HepG2 (cell line): ENCODE measurements around the gene SMARCA2. TPM values are rescaled to one million over a fixed set of nuclear protein-coding genes. Genes with fewer than 3 reads are reported as not detected.

Source experiments
- ATAC-seq: fragments of 200-7000 bp; cut with Tn5 transposase; 3 replicates; pipeline ENCODE4 v1.9.1; 2020; ENCODE audit warnings: mild to moderate bottlenecking, moderate library complexity
- BruUV-seq: library from RNA; stranded (reverse); fragments of 400-500 nt; replicated peaks from 2 replicates; lab custom pipeline; 2021; lab: Mats Ljungman, UMichigan
- CTCF ChIA-PET: fragments of 300-600 bp; formaldehyde crosslinking; extraction: SDS; loops from one replicate; lab custom pipeline; 2021; ENCODE audit warnings: low total read pairs, inconsistent platforms, low intra/inter-chr PET ratio; lab: Yijun Ruan, JAX
- POLR2A ChIA-PET: fragments of 350-600 bp; sonication (Branson Sonifier 250); formaldehyde crosslinking; loops from one replicate; lab custom pipeline; 2020; ENCODE audit warnings: antibody characterized with exemption, inconsistent platforms; lab: Yijun Ruan, JAX
- DNase-seq: peaks from one replicate; pipeline ENCODE4 v3.0.0-alpha.2; 2015; ENCODE audit warnings: low spot score
- FAIRE-seq: peaks from 3 replicates; lab custom pipeline; 2011; peaks lifted over from hg19 to GRCh38; lab: Jason Lieb, UNC
- H2AFZ ChIP-seq: one replicate; pipeline ENCODE4 v1.6.1; 2011; ENCODE audit warnings: low read length, inconsistent platforms
- H3K27ac ChIP-seq: fragments of 300-600 bp; 3 replicates; pipeline ENCODE4 v1.8.0; 2011; ENCODE audit warnings: mixed run types, mild to moderate bottlenecking, mixed read lengths, low read length, inconsistent platforms; ENCODE audit not compliant: insufficient read depth; ENCODE audit errors: extremely low read length
- H3K27me3 ChIP-seq, 2 experiments: fragments of 200-600 bp in 1 of 2; 2 replicates in 1 of 2; 3 replicates in 1 of 2; pipeline versions ENCODE4 v1.6.0 to v1.8.0; 2011; ENCODE audit warnings: low read length in 2 of 2, mild to moderate bottlenecking in 2 of 2, moderate library complexity in 2 of 2, inconsistent platforms in 1 of 2; ENCODE audit not compliant: insufficient read depth in 2 of 2, control insufficient read depth in 1 of 2
- H3K36me3 ChIP-seq, 2 experiments: fragments of 200-600 bp in 1 of 2; replicated peaks in 1 of 2; 2 replicates in 1 of 2; 3 replicates in 1 of 2; pipeline versions ENCODE4 v1.5.1 to v1.8.0; 2011; ENCODE audit warnings: low read length in 2 of 2, inconsistent platforms in 1 of 2; ENCODE audit not compliant: insufficient read depth in 2 of 2, control insufficient read depth in 1 of 2
- H3K4me1 ChIP-seq: 2 replicates; pipeline ENCODE4 v1.5.1; 2012; ENCODE audit warnings: low read length, inconsistent platforms; ENCODE audit not compliant: insufficient read depth
- H3K4me2 ChIP-seq: 2 replicates; pipeline ENCODE4 v1.6.0; 2011; ENCODE audit warnings: low read depth, low read length, inconsistent platforms
- H3K4me3 ChIP-seq, 3 experiments: fragments of 200-600 bp in 1 of 3; sonication (generic), shearing (Covaris generic) in 1 of 3; replicated peaks in 1 of 3; 2 replicates each; pipeline ENCODE4 v1.5.1; 2011 to 2016; ENCODE audit warnings: low read length in 3 of 3, inconsistent platforms in 2 of 3, low read depth in 2 of 3, mild to moderate bottlenecking in 2 of 3, control low read depth in 1 of 3, mixed read lengths in 1 of 3; ENCODE audit not compliant: insufficient read depth in 1 of 3
- H3K79me2 ChIP-seq: one replicate; pipeline ENCODE4 v1.6.1; 2011; ENCODE audit warnings: low read length, inconsistent platforms; ENCODE audit not compliant: insufficient read depth
- H3K9ac ChIP-seq: 2 replicates; pipeline ENCODE4 v1.6.0; 2011; ENCODE audit warnings: mild to moderate bottlenecking, low read depth, low read length, inconsistent platforms; ENCODE audit not compliant: insufficient read depth
- H3K9me3 ChIP-seq: 2 replicates; pipeline ENCODE4 v1.5.1; 2012; ENCODE audit warnings: mild to moderate bottlenecking, low read length
- H4K20me1 ChIP-seq: 2 replicates; pipeline ENCODE4 v1.6.0; 2011; ENCODE audit warnings: inconsistent platforms, mild to moderate bottlenecking, low read length, moderate library complexity; ENCODE audit not compliant: insufficient read depth
- ATF7-NPFF ChIP-seq: sonication (generic); formaldehyde crosslinking; IDR thresholded peaks from 2 replicates; pipeline ENCODE4 v1.8.1; 2023; ENCODE audit warnings: mild to moderate bottlenecking, low read depth, missing genetic modification reagents, moderate library complexity
- CENPBD1 ChIP-seq: sonication (generic); formaldehyde crosslinking; IDR thresholded peaks from 2 replicates; pipeline ENCODE4 v1.8.0; 2022; ENCODE audit warnings: missing genetic modification reagents, low read depth, mild to moderate bottlenecking, borderline replicate concordance
- ERF ChIP-seq: IDR thresholded peaks from 2 replicates; pipeline ENCODE4 v1.6.1; 2018; ENCODE audit warnings: missing biosample characterization, missing genetic modification reagents
- IRF9 ChIP-seq: sonication (generic); formaldehyde crosslinking; IDR thresholded peaks from 2 replicates; pipeline ENCODE4 v1.8.0; 2022; ENCODE audit warnings: missing genetic modification reagents, mild to moderate bottlenecking, borderline replicate concordance
- KLF6 ChIP-seq: IDR thresholded peaks from 2 replicates; pipeline ENCODE4 v1.8.0; 2016; ENCODE audit warnings: missing biosample characterization, missing genetic modification reagents
- NR3C1 ChIP-seq: sonication (generic); formaldehyde crosslinking; IDR thresholded peaks from 2 replicates; pipeline ENCODE4 v1.4.0; 2020; ENCODE audit warnings: missing genetic modification reagents
- SKIL ChIP-seq: sonication (generic); formaldehyde crosslinking; IDR thresholded peaks from 2 replicates; pipeline ENCODE4 v1.8.0; 2022; ENCODE audit warnings: missing genetic modification reagents, mild to moderate bottlenecking, moderate library complexity, borderline replicate concordance
- SYNCRIP ChIP-seq: fragments of 200-400 bp; formaldehyde crosslinking; IDR thresholded peaks from 2 replicates; pipeline ENCODE4 v1.6.1; 2018; ENCODE audit warnings: mild to moderate bottlenecking, low read depth, low read length; ENCODE audit not compliant: insufficient read depth
- ZBTB38 ChIP-seq: sonication (generic); formaldehyde crosslinking; IDR thresholded peaks from 2 replicates; pipeline ENCODE4 v1.5.1; 2020; ENCODE audit warnings: mild to moderate bottlenecking, missing genetic modification reagents
- ZNF639 ChIP-seq: conservative IDR thresholded peaks from 2 replicates; pipeline ENCODE4 v1.6.1; 2018; ENCODE audit warnings: missing genetic modification reagents
- ZSCAN31 ChIP-seq: sonication (generic); formaldehyde crosslinking; IDR thresholded peaks from 2 replicates; pipeline ENCODE4 v1.5.0; 2020; ENCODE audit warnings: low read depth, mild to moderate bottlenecking, missing genetic modification reagents
- WGBS: methylation state at CpG from one replicate; pipeline ENCODE4 v1.1.6; 2017; ENCODE audit warnings: low lambda C conversion rate; 5-methylcytosine and 5-hydroxymethylcytosine counted together
- in situ Hi-C: cut with HindIII; loops from 2 replicates; pipeline ENCODE4 v1.10.0; 2017; ENCODE audit warnings: low pct_unique_long_range_greater_than_20kb; ENCODE audit not compliant: extremely low pct_ligation_motif_present
- intact Hi-C: fragments of 100-400 bp; cut with micrococcal nuclease; formaldehyde crosslinking; loops from one replicate; pipeline ENCODE4 v1.10.0; 2022; ENCODE audit not compliant: unreplicated experiment
- polyA plus RNA-seq, 8 experiments: library from polyadenylated mRNA; depleted of rRNA in 3 of 8; stranded (reverse) in 7 of 8; unstranded in 1 of 8; fragments of >200 nt; fragmentation: Illumina TruSeq in 4 of 8; extraction: Trizol in 4 of 8; gene quantifications; 2 replicates each; pipeline versions ENCODE4 v1.2.1 to v1.2.3, GENCODE V29; 2011 to 2016; ENCODE audit warnings: low read depth in 4 of 8, missing spikeins in 1 of 8, mixed read lengths in 1 of 8; ENCODE audit not compliant: insufficient read depth in 1 of 8
- total RNA-seq, 5 experiments: library from RNA; depleted of rRNA; stranded (reverse); fragments of >200 nt; fragmentation: Illumina TruSeq; extraction: Trizol; gene quantifications; 2 replicates each; pipeline ENCODE4 v1.2.3, GENCODE V29; 2016; ENCODE audit warnings: low read depth in 1 of 5

Gene SMARCA2
- total and polyA plus RNA-seq, 2 of the 13 experiments (the other 11 are each of a cell fraction or from before 2014, with no cell fraction given): 22.5 to 23.7 TPM

- TF ChIP-seq IRF9 (no peak), NR3C1 (CRISPR knock-in tag) (no peak), KLF6 (CRISPR knock-in tag) (no peak), SKIL (CRISPR knock-in tag) (no peak), ZSCAN31 (no peak), ZNF639 (CRISPR knock-in tag) (no peak), CENPBD1 (CRISPR knock-in tag) (no peak)
Observed at GRCh38 chr9:1972672-1973071, 42.5 kb upstream of the SMARCA2 start (continued).

GRCh38 chr9:1977026-1977425 lies 38.1 kb upstream of the SMARCA2 start:
- Histone ChIP-seq H3K27ac (no peak overlapping the region), H2AFZ (no peak overlapping the region)
- no TSS peak for BruUV-seq
- ATAC-seq: no peak
- no peak for TF ChIP-seq ZBTB38 (CRISPR knock-in tag)
- no peak for TF ChIP-seq ATF7-NPFF
- TF ChIP-seq ERF: no peak
- no peak for TF ChIP-seq SYNCRIP
- TF ChIP-seq, all 625 proteins: peak for 0
- in situ Hi-C loops (no loop called here), intact Hi-C loops (no loop called here)
- H3K9me3 ChIP-seq: no peaks in the 10 kb centered on the region; the same call in 1 of the 2 replicates
- no peaks in the 10 kb centered on the region for H3K79me2 ChIP-seq
- ChIA-PET CTCF (no interaction called here), POLR2A (no interaction called here)
- H3K4me2 ChIP-seq: no peak overlapping the region
- DNase-seq: no peak
- H3K27me3 ChIP-seq: no peaks in the 10 kb centered on the region
- no peak for FAIRE-seq
- H4K20me1 ChIP-seq: no peaks in the 10 kb centered on the region
- WGBS: 21% methylated on average over 2 of the region's 2 CpGs
- no peak overlapping the region for H3K4me3 ChIP-seq
- no peaks in the 10 kb centered on the region for H3K36me3 ChIP-seq
- no peak overlapping the region for H3K9ac ChIP-seq
- peaks cover 16% of the 10 kb centered on the region for H3K4me1 ChIP-seq
